ENCODE data around the gene GRIP2.
A peak's percentile ranks its signal among the peaks of the same experiment; 100 is the strongest.

Gene GRIP2

DNA sequence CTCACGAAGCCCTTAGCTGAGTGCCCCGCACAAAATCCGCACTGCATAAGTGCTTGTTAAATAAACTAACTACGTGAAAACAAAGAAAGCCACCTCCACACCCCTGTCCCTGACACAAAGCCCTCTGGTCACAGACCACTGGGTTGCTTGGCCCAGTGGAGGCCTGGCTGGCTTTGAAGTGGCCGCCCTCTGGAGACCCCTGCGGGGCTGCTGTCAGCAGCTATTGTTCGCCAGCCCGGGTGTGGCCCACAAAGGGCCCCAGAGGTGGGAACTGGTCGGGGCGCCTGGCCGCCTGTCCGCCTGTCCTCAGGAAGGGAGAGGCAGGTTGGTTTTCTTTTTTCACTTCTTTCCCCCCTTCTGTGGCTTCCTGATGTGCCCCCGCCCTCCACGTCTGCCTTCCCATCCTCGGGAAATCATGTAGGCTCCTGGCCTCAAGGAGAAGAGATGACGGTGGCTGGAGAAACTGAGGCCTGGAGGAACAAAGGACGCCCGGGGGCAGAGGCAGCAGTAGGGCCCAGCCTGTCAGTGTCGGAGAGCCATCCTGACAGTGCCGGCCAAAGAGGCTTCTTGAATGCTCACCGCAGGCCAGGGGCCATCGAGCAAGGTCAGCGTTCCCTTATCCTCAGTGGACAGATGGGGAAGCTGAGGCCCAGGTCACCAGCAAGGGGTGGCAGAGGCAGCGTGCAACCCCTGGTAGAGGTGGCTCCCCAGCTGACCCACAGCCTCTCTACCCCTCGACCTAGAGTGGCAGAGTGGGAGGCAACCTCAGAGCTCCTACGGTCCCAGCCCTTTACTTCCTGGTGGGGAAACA lies 76.6 kb downstream of the GRIP2 start:
- DNase-seq, result no peak

DNA sequence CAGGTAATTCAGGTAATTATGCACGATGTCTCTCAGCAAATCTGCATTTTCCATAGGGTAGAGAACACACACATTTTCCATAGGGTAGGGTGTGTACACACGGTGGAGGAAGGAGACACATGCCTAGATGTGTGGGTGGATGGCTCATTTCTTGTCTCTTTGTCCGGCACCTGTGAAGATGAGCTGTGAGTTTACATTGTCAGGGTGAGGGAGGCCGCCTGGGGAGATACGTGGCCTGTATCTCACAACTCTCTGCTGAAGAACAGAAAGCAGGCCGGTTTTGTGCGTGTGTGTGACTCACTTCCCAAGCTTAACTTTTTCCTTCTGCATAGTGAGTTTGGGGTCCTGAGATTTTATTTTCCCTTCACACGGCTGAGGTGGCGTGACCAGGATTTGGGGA lies 77.4 kb downstream of the GRIP2 start:
- no peak for DNase-seq

DNA sequence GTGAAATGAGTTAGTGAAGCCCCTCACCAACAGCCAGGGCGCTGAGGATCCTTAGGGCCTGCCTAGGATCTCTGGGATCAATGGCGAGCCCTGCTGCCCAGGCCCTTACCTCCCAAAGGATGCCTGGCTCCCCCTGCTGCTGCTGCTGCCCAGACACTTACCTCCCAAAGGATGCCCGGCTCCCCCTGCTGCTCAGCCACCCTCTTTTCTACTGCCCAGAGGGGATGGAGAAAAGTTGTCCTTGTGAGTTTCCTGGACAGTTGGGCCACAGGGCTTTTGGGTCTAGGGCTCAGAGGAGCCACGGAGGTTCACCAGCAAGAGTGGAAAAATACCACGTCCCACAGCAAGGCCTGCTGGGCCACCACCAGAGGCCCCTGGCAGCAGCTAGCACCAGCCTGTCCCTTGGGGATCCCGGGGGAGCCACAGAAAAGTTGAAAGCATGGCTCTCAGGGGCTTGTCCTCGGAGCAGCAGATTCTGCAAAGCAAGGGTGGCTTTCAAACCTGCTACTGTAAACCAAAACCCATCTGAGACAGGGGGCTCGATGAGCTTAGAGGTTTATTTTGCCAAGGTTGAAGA lies 78.3 kb downstream of the GRIP2 start:
- peak; percentile 75 to 76 for DNase-seq

DNA sequence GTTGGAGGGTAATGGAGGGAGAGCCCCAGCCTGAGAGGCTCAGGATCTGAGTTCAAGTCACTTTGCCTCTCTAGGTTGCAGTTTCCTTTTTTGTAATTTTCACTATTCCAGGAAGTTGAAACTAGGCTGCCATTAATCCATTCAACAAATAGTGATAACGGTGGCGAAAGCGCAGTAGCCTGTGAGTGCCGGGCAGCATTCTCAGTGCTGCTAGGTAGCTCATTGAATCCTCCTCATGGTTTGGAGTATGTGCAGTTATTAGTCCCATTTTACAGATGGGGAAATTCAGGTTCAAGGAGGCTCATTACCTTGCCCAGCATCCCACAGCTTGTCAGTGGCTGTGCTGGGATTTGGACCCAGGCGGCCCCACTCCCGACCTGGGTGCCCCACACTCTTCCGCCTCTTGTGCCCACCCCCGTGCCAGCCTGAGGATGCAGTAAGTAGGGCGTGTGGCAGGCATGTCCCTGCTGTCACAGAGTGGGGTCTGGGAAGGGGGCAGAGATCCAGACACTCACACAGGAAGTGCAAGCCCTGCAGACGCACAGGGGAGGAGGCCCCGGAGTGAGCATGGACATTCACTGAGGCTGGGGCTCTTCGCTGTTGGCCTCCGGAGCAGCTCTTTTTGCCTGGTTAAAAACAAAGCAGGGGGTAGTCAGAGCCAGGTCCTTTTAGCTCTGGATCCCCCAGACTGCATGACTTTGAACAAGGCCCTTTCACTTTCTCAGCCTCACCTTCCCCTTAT lies 79.0 kb downstream of the GRIP2 start:
- DNase-seq, result no peak

DNA sequence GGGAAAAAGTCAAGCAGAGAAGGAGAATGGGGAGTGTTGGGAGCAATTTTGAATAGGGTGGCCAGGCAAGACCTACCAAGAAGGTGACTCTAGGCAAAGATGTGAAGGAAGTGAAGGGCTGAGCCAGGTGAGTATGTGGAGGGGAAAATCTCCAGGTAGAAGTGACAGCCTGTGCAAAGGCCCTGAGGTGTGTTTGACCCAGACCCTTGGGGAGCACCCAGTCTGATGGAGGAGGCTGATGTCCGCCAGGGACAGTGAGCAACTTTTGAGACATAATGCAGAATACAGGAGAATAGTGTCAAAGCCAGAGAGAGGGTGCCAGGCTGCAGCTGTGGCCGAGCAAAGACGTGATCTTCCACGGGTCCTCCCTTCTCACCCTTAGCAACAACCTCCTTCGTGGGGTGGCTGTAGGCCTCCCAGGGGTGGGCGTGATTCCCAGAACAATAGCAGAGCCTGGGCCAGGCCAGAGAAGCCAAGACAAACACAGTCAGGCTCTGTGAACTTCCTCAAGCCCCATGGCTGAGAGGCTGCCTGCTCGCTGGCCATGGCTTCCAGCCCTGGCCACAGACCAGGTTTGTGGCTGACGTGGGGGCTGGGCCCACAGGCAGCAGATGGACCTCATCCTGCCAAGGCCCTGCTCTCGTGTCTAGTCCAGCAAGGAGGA lies 79.7 kb downstream of the GRIP2 start:
- DNase-seq, result no peak

DNA sequence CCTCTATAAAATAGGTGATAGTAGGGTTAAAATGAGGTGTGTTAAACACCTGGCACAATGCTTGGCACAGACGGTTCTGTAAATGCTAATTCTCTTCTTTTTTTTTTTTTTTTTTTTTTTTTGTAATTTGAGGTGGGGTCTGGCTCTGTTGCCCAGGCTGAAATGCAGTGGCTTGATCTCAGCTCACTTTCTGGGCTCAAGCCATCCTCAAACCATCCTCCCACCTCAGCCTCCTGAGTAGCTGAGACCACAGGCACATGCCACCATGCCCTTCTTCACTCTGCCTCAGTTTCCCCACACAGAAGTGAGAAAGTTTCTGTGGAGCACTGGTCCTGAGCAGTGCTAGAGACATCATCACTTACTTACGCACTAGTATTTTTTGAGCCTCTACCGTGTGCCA lies 80.4 kb downstream of the GRIP2 start:
- DNase-seq, result no peak

DNA sequence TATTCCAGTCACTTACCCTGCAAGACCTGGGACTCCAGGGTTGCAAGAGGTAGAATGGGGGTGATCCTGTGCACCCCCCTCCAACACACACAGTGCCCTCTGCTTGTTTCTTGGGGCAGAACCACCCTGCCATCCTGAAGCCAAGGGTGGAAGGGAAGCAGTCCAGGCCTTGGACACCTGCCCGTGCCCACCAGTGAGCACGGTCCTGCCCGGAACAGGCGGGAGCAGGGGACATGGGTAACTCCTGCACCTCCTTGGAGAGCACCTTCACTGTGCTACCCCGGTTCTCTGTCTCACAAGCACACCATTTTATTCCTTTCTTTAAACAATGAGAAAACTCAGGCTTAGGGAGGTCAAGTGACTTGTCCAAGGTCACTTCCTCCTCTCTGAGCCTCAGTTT lies 80.8 kb downstream of the GRIP2 start:
- no peak for DNase-seq

DNA sequence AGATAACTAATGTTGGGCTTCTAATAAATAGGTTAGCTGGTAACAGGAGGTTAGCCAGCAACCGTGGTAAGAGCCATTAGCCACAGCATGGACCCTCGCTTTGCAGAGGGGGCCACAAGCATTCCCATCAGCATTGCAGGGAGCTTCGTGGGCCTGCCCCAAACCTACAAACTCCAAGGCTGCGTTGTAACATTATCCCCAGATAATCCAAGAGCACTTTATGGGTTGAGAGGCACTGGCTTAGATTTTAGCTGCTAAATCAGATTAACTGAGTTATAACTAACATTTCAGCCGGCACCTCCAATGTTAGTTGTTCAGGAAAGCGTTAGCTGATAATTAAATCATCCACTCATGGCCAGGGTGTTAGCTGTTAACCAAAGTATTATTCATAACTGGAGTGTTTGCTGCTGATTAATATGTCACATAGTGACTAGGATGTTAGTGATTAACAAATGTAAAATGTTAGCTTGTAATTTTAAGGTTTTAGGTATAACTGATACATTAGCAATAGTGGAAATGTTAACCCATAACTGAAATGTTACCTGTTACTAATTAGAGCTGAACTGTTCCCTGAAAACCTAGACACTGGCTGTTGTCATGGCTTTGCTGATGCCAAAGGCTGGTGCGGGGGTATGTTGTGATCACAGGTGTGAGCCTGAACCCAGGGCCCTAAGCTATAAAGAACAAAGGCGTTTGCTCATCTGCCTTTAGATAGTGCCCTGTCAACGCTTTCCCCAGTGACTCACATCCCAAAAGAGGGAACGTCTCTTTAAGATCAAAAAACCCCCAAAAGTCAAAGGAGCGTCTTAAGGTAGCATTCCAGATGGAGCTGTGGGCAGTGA lies 81.5 kb downstream of the GRIP2 start:
- DNase-seq, result no peak

DNA sequence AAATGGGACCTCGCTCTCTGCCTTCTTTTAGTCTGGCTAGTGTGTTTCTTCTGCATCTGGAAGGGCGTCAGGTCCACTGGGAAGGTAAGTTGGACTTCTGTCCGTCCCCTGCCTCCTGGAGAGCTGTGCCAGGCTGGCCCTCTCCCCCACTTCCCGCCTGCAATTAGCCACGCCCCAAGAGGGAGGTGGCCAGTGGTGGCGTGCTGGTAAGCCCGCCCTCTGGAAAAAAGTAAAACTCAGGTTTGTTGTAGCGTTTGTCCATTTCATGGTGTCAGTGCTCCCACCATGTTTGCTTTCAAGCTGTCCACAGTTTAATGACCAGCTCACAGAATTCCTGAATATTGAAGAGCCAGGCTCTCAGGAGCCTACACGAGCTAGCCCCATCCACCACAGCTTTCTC lies 82.1 kb downstream of the GRIP2 start:
- no peak for DNase-seq

DNA sequence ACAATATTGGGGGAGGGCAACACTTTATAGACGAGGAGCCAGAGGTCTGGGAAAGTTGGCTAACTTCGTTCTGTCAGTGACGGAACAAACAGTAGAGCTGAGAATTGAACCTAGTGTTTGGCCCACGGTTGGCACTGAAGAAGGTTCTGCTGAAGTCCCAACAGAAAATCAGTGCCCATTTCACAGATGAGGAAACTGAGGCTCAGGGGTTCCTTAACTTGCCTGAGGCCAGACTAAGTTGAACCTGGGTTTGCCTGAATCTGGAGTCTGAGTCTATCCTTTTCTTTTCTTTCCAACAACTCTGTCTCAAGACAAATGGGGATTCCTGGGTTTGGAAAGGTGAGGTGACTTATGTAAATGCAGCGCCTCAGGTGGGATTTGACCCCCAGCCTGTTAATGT lies 82.7 kb downstream of the GRIP2 start:
- no peak for DNase-seq

DNA sequence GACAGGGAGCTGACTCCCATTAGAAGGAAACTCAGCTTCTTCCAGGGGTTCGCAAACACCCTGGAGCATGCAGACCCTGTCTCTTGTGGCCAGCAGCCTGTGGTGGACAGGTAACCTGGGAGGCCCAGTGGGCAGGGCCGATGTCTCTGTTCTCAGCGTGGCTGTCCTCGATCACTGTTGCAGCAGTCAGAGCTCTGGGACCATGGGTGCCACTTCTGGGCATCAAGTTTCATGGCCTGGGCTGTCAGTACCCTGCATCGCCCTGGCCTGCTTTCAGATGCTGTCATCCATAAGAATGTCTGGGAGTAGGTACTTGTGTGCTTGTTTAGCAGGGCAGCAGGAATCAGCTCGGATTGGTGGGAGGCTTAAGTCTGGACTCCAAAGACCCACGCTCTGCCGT lies 83.3 kb downstream of the GRIP2 start:
- DNase-seq, result no peak

DNA sequence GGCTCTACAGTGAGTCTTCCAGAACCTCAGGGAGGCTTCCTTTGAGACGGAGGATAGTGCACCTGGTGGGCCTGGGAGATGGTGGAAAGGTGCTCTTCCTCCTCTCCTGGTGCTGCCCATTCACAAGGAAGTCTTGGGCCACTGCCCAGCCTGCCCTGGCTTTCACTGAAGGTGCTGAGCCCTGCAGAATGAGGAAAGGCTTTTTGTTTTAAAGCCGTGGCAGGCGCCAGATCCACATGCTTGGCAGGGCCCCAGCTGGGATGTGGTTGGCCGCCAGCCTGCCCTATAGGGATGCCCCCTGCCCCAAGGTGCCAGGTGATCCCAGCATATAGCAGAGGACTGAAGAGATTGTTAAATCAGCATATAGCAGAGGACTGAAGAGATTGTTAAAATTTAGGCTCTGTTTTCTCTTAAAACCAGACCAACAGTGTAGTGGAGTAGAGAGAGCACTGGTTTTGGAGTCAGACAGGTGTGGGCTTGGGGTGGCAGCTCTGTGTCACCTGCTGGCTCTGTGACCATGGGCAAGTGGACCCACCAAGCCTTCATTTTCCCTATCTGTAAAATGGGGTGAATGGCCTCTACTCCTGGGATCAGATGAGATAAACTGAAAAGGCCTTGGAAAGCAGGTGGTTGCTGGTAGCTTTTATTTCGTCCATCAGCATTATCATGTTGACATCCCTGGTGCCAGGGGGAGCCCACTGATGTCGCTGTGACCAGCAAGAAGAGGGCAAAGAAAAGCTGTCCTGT lies 84.4 kb downstream of the GRIP2 start:
- no peak for DNase-seq

DNA sequence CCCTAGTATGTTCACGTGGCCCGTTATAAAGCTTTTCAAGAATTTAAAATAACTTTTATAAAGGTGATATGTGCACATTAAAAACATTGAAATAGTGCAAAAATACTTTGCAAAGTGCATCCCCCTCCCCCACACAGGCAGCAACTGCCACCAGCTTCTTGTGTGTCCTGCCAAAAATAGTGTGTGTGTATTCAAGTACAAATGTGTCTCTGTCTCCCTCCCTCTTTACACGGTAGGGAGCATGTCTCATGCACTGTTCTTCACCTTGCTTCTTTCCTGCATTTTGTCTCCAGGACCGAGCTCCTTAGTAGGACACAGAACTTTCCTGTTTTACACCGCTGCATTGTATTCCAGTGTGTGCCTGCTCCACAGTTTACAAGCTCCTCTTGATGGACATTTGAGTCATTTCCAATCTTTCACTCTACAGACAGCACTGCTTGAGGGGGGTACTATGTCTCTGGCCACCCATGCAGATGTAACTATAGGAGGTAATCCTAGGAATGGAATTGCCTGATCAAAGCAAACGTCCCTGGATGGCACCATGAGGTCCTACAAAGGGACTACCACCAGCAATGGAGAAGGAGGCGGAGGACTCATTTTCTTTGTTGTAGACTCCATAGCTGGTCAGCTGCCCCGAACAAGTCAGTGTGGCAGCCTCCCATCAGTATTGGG lies 85.4 kb downstream of the GRIP2 start:
- DNase-seq, result no peak

DNA sequence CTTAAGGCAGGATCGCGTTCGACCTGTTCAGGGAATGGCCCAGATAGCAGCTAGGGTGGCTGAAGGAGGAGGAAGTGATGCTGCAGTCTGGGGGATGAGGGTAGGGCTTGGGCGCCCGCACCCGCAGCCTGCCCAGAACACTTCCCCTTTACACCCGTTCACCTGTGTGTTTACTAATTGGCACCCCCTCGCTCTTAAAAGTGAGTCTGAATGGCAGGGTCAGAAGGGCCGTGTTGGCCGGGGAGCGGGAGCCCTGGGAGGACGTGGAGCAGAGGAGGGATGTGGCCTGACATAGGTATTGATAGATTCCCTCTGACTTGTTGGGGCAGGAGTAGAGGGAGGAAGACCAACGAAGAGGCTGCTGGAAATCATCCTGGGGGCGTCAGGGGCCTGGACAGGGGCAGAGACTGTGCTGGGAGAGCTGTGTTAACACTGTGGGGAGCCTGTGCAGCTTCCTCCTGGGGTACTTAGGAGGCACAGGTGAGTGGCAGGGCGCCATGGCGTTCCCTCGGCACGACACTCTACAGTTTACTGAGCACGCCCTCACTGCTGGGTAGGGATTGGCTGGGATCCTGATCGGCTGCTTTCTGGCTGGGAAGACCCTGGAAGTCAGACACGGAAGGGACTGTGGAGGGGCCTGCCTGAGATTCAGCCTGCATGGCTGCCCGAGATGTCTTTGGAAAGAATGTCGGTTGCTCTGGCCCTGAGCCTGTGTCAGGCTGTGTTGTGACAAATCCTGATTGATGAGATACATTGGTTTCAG lies 86.1 kb downstream of the GRIP2 start:
- no peak for DNase-seq

DNA sequence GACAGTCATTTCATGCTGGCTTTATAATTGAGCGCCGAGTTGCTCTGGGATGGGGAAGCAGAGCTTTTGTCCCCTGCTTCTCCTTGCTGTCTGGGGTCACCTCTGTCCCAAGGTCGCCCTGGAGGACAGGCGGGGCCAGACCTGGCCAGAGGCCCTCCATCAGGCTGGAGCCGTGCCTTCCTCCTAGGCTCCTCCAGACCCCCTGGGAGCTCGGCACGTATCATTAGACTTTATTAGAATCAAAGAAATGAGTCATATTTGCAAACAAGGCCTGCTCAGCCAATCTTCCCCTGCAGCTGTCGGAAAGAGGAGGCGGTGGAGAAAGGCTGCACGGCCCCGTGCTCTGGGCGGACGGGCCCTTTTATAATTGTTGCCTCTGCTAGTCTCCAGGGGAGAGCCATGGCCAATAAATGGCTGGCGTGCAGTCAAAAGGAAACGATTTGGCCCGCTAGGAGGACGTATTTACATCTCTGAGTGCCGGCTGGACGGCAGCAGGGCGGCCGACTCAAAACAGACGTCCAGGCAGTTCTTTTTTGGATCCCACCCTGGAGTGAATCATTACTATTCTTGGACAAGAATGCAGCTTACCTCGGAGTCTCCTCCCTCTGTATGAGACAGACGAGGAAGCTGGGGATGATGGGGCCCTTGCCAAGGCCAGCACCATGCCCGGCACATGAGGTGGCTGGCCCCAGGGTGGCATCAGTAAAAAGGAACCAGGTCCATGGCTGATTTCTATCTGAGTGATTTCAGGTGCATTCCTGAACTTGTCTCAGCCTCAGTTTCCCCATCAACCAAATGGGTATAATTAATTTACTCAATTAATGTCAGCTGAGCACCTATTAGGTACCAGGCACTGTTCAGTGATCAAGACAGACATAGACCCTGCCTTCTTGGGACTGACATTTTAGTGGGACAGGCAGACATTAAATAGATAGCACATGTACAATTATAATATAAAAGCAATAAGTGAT lies 87.1 kb downstream of the GRIP2 start:
- no peak for DNase-seq

DNA sequence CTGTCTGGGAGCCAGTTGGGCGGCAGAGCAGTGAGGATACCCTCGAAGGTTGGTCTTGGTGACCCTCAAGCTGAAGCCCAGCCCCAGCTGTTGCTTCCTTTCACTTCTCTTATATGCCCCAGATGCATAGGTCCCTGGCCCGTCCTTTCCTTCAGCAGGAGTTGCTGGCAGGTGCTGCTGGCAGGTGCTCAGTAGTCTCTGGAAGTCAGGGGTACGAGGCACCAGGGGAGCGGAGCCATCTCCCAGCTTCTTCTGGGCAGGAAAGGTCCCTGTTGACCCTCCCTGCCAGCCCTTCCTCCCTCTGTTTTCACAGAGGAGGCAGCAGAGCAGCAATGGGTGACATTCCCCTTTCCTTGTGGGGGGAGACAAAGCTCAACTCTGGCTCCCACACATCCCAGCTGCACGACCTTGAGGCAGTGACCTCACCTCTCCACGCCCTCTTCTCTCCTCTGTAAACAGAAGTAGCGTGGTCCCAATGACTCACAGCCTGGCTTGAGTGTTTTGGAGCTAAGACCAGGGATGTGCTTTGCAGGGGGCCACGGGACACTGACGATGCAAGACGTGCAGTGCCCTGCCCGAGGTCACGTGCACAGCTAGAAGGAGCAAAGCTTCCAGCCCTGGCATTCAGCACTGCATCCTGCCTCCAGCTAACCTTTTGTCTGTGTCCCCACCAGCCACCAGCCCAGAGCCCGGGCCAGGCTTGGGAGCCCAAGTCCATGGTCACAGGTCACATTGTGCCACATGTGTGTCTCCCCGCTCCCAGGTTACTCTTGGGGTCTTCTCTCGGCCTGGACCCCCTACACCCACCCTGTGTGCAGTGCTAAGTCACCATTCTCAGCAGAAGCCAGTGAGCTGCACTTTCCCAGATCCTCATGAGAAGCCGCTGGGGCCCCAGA lies 88.0 kb downstream of the GRIP2 start:
- DNase-seq, result no peak

DNA sequence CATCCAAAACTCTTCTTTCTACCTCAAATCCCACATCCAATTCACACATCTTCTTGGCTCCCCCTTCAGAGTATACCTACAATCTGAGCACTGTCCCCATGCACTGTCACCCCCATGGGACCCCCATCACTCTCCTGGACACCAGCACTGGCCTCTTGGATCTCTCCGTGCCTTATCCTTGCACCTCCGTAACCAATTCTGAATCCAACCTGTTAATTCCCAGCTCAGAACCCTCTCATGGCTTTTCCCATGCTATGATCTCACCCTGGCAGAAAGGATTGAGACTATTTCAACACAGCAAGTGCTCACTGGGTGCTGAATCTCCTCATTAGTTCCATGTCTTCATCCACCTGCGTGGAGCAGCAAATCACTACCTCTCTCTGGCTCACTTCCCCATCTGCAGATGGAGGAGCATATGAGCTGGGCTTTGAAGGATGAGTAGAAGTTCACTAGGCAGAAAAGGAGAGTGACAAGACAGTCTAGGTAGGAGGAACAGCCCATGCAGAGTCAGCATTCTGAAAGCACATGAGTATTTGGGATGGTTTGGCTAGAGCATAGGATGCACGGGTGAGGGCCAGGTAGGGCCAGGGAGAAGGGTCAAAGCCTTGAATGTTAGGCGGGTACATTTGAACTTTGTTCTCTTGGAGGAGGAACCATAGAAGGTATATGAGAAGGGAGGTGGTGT lies 89.1 kb downstream of the GRIP2 start:
- DNase-seq, result no peak

DNA sequence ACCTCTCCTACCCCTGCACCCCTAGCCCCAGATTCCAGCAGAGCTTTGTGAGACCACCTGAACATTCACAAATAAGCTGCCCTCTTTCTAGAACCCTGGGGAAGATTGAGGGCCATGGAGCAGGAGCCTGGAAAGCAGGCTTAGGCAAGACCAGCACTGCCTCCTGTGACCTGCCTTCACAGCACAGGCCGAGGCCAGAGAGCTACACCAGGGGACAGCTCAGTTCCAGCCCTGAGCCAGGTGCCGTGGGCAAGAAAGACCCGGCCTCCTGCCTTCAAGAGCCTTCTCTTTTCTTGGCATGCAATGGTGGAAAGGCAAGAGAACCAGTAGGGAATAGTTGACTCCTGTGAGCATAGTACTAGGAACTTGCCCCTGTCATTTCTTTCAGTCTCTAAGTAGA lies 89.6 kb downstream of the GRIP2 start:
- DNase-seq, result no peak

All from AML-193 (cell line).